Measurements from ENCODE around the gene RECQL5.
"Not testable (repeated sequence)": the region's sequence is repeated elsewhere in the genome, so short reads cannot be mapped to it uniquely, and the experiment has no call there.

The RECQL5 gene

GRCh38 chr17:75601057-75601987 is 65.6 kb downstream of the RECQL5 start:
- H3K4me1 ChIP-seq (ENCODE audit: control insufficient read depth, insufficient read depth, low read length), result no peaks in the 10 kb centered on the region
- no peak overlapping the region for H3K4me3 ChIP-seq (ENCODE audit: low read length)
- H3K36me3 ChIP-seq (ENCODE audit: control insufficient read depth, insufficient read depth, low read length), result no peaks in the 10 kb centered on the region
- H3K27ac ChIP-seq (ENCODE audit: low read depth, low read length), result no peak overlapping the region
- H3K27me3 ChIP-seq (ENCODE audit: control insufficient read depth, insufficient read depth, low read length), result no peaks in the 10 kb centered on the region
- no peak overlapping the region for H3K9ac ChIP-seq (ENCODE audit: low read length)

- Histone ChIP-seq H3K4me1 (ENCODE audit: control insufficient read depth, insufficient read depth, low read length) (no peaks in the 10 kb centered on the region), H3K36me3 (ENCODE audit: control insufficient read depth, insufficient read depth, low read length) (no peaks in the 10 kb centered on the region), H3K9ac (ENCODE audit: low read length) (no peak overlapping the region), H3K27me3 (ENCODE audit: control insufficient read depth, insufficient read depth, low read length) (no peaks in the 10 kb centered on the region), H3K4me3 (ENCODE audit: low read length) (no peak overlapping the region), H3K27ac (ENCODE audit: low read depth, low read length) (no peak overlapping the region)
Measured at GRCh38 chr17:75596320-75597087, 70.5 kb downstream of the RECQL5 start.

GRCh38 chr17:75595920-75596313 is 71.0 kb downstream of the RECQL5 start:
- Histone ChIP-seq H3K4me3 (ENCODE audit: low read length) (no peak overlapping the region), H3K36me3 (ENCODE audit: control insufficient read depth, insufficient read depth, low read length) (no peaks in the 10 kb centered on the region), H3K27me3 (ENCODE audit: control insufficient read depth, insufficient read depth, low read length) (no peaks in the 10 kb centered on the region), H3K9ac (ENCODE audit: low read length) (no peak overlapping the region), H3K4me1 (ENCODE audit: control insufficient read depth, insufficient read depth, low read length) (no peaks in the 10 kb centered on the region), H3K27ac (ENCODE audit: low read depth, low read length) (no peak overlapping the region)

GRCh38 chr17:75595284-75595919 is 71.6 kb downstream of the RECQL5 start:
- Histone ChIP-seq H3K36me3 (ENCODE audit: control insufficient read depth, insufficient read depth, low read length) (no peaks in the 10 kb centered on the region), H3K27ac (ENCODE audit: low read depth, low read length) (no peak overlapping the region), H3K9ac (ENCODE audit: low read length) (no peak overlapping the region), H3K4me3 (ENCODE audit: low read length) (no peak overlapping the region), H3K27me3 (ENCODE audit: control insufficient read depth, insufficient read depth, low read length) (no peaks in the 10 kb centered on the region), H3K4me1 (ENCODE audit: control insufficient read depth, insufficient read depth, low read length) (no peaks in the 10 kb centered on the region)

GRCh38 chr17:75594499-75595283 is 72.3 kb downstream of the RECQL5 start:
- no peak overlapping the region for H3K27ac ChIP-seq (ENCODE audit: low read depth, low read length)
- no peak overlapping the region for H3K4me3 ChIP-seq (ENCODE audit: low read length)
- H3K27me3 ChIP-seq (ENCODE audit: control insufficient read depth, insufficient read depth, low read length), result no peaks in the 10 kb centered on the region
- H3K9ac ChIP-seq (ENCODE audit: low read length), result no peak overlapping the region
- no peaks in the 10 kb centered on the region for H3K4me1 ChIP-seq (ENCODE audit: control insufficient read depth, insufficient read depth, low read length)
- H3K36me3 ChIP-seq (ENCODE audit: control insufficient read depth, insufficient read depth, low read length), result no peaks in the 10 kb centered on the region

GRCh38 chr17:75593430-75593829 is 73.5 kb downstream of the RECQL5 start:
- not testable (repeated sequence) for H3K27me3 ChIP-seq (ENCODE audit: control insufficient read depth, insufficient read depth, low read length); H3K36me3 ChIP-seq (ENCODE audit: control insufficient read depth, insufficient read depth, low read length); H3K4me3 ChIP-seq (ENCODE audit: low read length); H3K27ac ChIP-seq (ENCODE audit: low read depth, low read length); H3K4me1 ChIP-seq (ENCODE audit: control insufficient read depth, insufficient read depth, low read length); H3K9ac ChIP-seq (ENCODE audit: low read length)

GRCh38 chr17:75592348-75593020 is 74.5 kb downstream of the RECQL5 start:
- Histone ChIP-seq H3K36me3 (ENCODE audit: control insufficient read depth, insufficient read depth, low read length) (no peaks in the 10 kb centered on the region), H3K27ac (ENCODE audit: low read depth, low read length) (no peak overlapping the region), H3K4me1 (ENCODE audit: control insufficient read depth, insufficient read depth, low read length) (peaks cover 3% of the 10 kb centered on the region), H3K4me3 (ENCODE audit: low read length) (no peak overlapping the region), H3K9ac (ENCODE audit: low read length) (no peak overlapping the region), H3K27me3 (ENCODE audit: control insufficient read depth, insufficient read depth, low read length) (no peaks in the 10 kb centered on the region)

- H3K4me1 ChIP-seq (ENCODE audit: control insufficient read depth, insufficient read depth, low read length), result peaks cover 6% of the 10 kb centered on the region
- H3K36me3 ChIP-seq (ENCODE audit: control insufficient read depth, insufficient read depth, low read length), result no peaks in the 10 kb centered on the region
- H3K27ac ChIP-seq (ENCODE audit: low read depth, low read length), result no peak overlapping the region
- no peaks in the 10 kb centered on the region for H3K27me3 ChIP-seq (ENCODE audit: control insufficient read depth, insufficient read depth, low read length)
- H3K9ac ChIP-seq (ENCODE audit: low read length), result no peak overlapping the region
- no peak overlapping the region for H3K4me3 ChIP-seq (ENCODE audit: low read length)
Measured at GRCh38 chr17:75591722-75592302, 75.1 kb downstream of the RECQL5 start.

GRCh38 chr17:75590849-75591721 is 75.9 kb downstream of the RECQL5 start:
- peaks cover 6% of the 10 kb centered on the region for H3K4me1 ChIP-seq (ENCODE audit: control insufficient read depth, insufficient read depth, low read length)
- H3K27ac ChIP-seq (ENCODE audit: low read depth, low read length), result no peak overlapping the region
- H3K9ac ChIP-seq (ENCODE audit: low read length), result no peak overlapping the region
- H3K27me3 ChIP-seq (ENCODE audit: control insufficient read depth, insufficient read depth, low read length), result no peaks in the 10 kb centered on the region
- no peak overlapping the region for H3K4me3 ChIP-seq (ENCODE audit: low read length)
- no peaks in the 10 kb centered on the region for H3K36me3 ChIP-seq (ENCODE audit: control insufficient read depth, insufficient read depth, low read length)

GRCh38 chr17:75590314-75590761 is 76.6 kb downstream of the RECQL5 start:
- Histone ChIP-seq H3K27me3 (ENCODE audit: control insufficient read depth, insufficient read depth, low read length) (no peaks in the 10 kb centered on the region), H3K4me3 (ENCODE audit: low read length) (no peak overlapping the region), H3K27ac (ENCODE audit: low read depth, low read length) (no peak overlapping the region), H3K4me1 (ENCODE audit: control insufficient read depth, insufficient read depth, low read length) (peaks cover 6% of the 10 kb centered on the region), H3K9ac (ENCODE audit: low read length) (no peak overlapping the region), H3K36me3 (ENCODE audit: control insufficient read depth, insufficient read depth, low read length) (no peaks in the 10 kb centered on the region)

Data from rectal smooth muscle tissue (tissue), 1 donor.